Heart right ventricle (tissue), 16 donors: Measurements from ENCODE around the gene BRD4. TPM values are rescaled to one million over a fixed set of nuclear protein-coding genes. Genes with fewer than 3 reads are reported as not detected.

ENCODE experiments used
- ATAC-seq, 8 donors: fragments of 200-7000 bp; cut with Tn5 transposase; one replicate each; pipeline ENCODE4 v1.9.1; 2020; ENCODE audit warnings: mild to moderate bottlenecking in 8 of 8, moderate library complexity in 8 of 8, moderate number of reproducible peaks in 1 of 8
- DNase-seq, 2 donors: peaks; one replicate each; pipeline ENCODE4 v3.0.0-alpha.2; 2020
- H3K27ac ChIP-seq, 10 donors: fragments of 200-600 bp; sonication (generic) in 2 of 10; one replicate each; pipeline versions ENCODE4 v1.5.0 to v1.8.0; 2020 to 2022; ENCODE audit warnings: mild to moderate bottlenecking in 3 of 10
- H3K27me3 ChIP-seq, 7 donors: fragments of 200-600 bp; one replicate each; pipeline ENCODE4 v1.8.0; 2021 to 2022; ENCODE audit warnings: mild to moderate bottlenecking in 2 of 7
- H3K36me3 ChIP-seq, 9 donors: fragments of 200-600 bp; sonication (generic) in 1 of 9; one replicate each; pipeline versions ENCODE4 v1.5.0 to v1.8.0; 2020 to 2022; ENCODE audit warnings: mild to moderate bottlenecking in 2 of 9
- H3K4me1 ChIP-seq, 9 donors: fragments of 200-600 bp; sonication (generic) in 1 of 9; one replicate each; pipeline versions ENCODE4 v1.5.0 to v1.8.0; 2020 to 2022; ENCODE audit warnings: mild to moderate bottlenecking in 4 of 9
- H3K4me3 ChIP-seq, 10 donors: fragments of 200-600 bp; sonication (generic) in 2 of 10; one replicate each; pipeline versions ENCODE4 v1.5.0 to v1.8.0; 2020 to 2022; ENCODE audit warnings: mild to moderate bottlenecking in 7 of 10, moderate library complexity in 2 of 10
- H3K9me3 ChIP-seq, 11 donors: fragments of 200-600 bp in 10 of 11; sonication (generic) in 2 of 11; one replicate each; pipeline versions ENCODE4 v1.5.0 to v1.8.0; 2013 to 2022; ENCODE audit warnings: mild to moderate bottlenecking in 2 of 11, control low read depth in 1 of 11, moderate library complexity in 1 of 11
- CTCF ChIP-seq, 9 donors: fragments of 200-600 bp; sonication (generic) in 2 of 9; IDR thresholded peaks; one replicate each; pipeline versions ENCODE4 v1.5.0 to v1.8.0; 2021 to 2022; ENCODE audit warnings: antibody characterized with exemption in 9 of 9, mild to moderate bottlenecking in 5 of 9, moderate library complexity in 1 of 9
- WGBS, 2 donors: extraction: QIAGEN DNeasy Blood & Tissue Kit; methylation state at CpG; one replicate each; pipeline ENCODE4 v1.1.7; 2013; ENCODE audit warnings: inconsistent platforms in 1 of 2; 5-methylcytosine and 5-hydroxymethylcytosine counted together
- intact Hi-C, 10 donors: fragments of 100-400 bp; cut with DNase I; formaldehyde crosslinking; loops; one replicate each; pipeline versions ENCODE4 v1.11.1 to v1.14.2; 2022
- polyA plus RNA-seq, 2 donors: library from polyadenylated mRNA; stranded (reverse); fragments of 200-250 nt; gene quantifications; one replicate each; pipeline ENCODE4 v1.2.3, GENCODE V29; 2013
- total RNA-seq, 10 donors: library from RNA; stranded (reverse); fragmentation: NEBNext Ultra II Directional in 3 of 10; extraction: Animal tissue kit (Norgen Biotek cat#: 25700) in 3 of 10; gene quantifications; one replicate each; pipeline versions ENCODE4 v1.2.1 to v1.2.4, GENCODE V29; 2021 to 2023
- donor health status: Arrhythmogenic right ventricular cardiomyopathy.
- donor health status: ischemic (EF 13 %, LVEDD 7.1; RV severe dilation, severe dysfunction).
- donor health status: healthy with polysubstance abuse.
- donor health status: DM: no; HTN: yes; CAD: no.
- donor health status: DM: no; HTN: no; CAD: no.
- donor health status: ischemic (EF 25% LVEDD 6.9; RV normal size, moderate dysfunction).
- donor health status: ischemic (EF 25% LVEDD 5.7; RV mildly dilated, moderate dysfunction).
- donor health status: healthy.
- donor health status: DM: yes; HTN: yes; CAD: no.
- donor health status: Ischemic cardiomyopathy.
- donor health status: ischemic (EF 35%, LVEDD 5.7; RV mildly dilated, moderate dysfunction).
- donor health status: nonischemic (EF 11% LVEDD 7.7; RV severe dilation, severe dysfunction).
- donor health status: DM: yes; HTN: yes; CAD: no.
- donor health status: PGD.
- donor health status: ischemic (EF 29% LVEDD 5.4; RV normal size, mild dysfunction).
- donor health status: nonischemic (EF 23%, LVEDD 6.1; RV moderate dilation, normal function).

Gene BRD4
- total and polyA plus RNA-seq, 12 donors: 31.2 to 85.1 (median 53.6) TPM

GRCh38 chr19:15201374-15202023 lies 130.8 kb downstream of the BRD4 start:
- Histone ChIP-seq H3K9me3 (no peaks in the 10 kb centered on the region), H3K27me3 (peaks cover 5 to 60% (median 45%) of the 10 kb centered on the region in 7 donors), H3K27ac (peak overlapping the region in 7 of 10 donors; percentile 17 to 50 (median 31)), H3K36me3 (peaks cover 0 to 4% (median 0%) of the 10 kb centered on the region in 9 donors), H3K4me1 (peaks cover 0 to 25% (median 10%) of the 10 kb centered on the region in 9 donors), H3K4me3 (peak overlapping the region in 7 of 10 donors; percentile 19 to 66 (median 33))
- WGBS, 2 donors: 91 to 92% methylated on average over 18 of the region's 18 CpGs
- ATAC-seq: no peak
- no peak for DNase-seq
- intact Hi-C loops: no loop called here
- TF ChIP-seq CTCF (IDR thresholded peaks at IDR 0.05): no peak

GRCh38 chr19:15200553-15201364 lies 131.6 kb downstream of the BRD4 start, which contains the start of gene NOTCH3:
Gene NOTCH3 (minus strand): TSS chr19:15200995. CDS start chr19:15200905, 90 bp downstream.
- no peaks in the 10 kb centered on the region for H3K9me3 ChIP-seq
- peaks cover 0 to 32% (median 11%) of the 10 kb centered on the region in 9 donors for H3K4me1 ChIP-seq
- peaks cover 5 to 67% (median 50%) of the 10 kb centered on the region in 7 donors for H3K27me3 ChIP-seq
- ATAC-seq: peak in 5 of 8 donors; percentile 9 to 59 (median 20)
- TF ChIP-seq CTCF (IDR thresholded peaks at IDR 0.05): no peak
- 4% methylated on average over 52 to 74 of the region's 74 CpGs for WGBS, 2 donors
- peak within 1 kb of the TSS; percentile 65 to 88 (median 80) for H3K27ac ChIP-seq
- peak within 1 kb of the TSS; percentile 28 to 66 (median 54) for H3K4me3 ChIP-seq
- intact Hi-C loops: no loop called here
- peaks cover 0 to 7% (median 0%) of the 10 kb centered on the region in 9 donors for H3K36me3 ChIP-seq
- peak; percentile 29 to 47 for DNase-seq

- peak overlapping the region; percentile 28 to 66 (median 54) for H3K4me3 ChIP-seq
- peaks cover 0 to 37% (median 12%) of the 10 kb centered on the region in 9 donors for H3K4me1 ChIP-seq
- no peak for TF ChIP-seq CTCF (IDR thresholded peaks at IDR 0.05)
- H3K27ac ChIP-seq: peak overlapping the region; percentile 65 to 88 (median 80)
- H3K9me3 ChIP-seq: no peaks in the 10 kb centered on the region
- no peak for DNase-seq
- WGBS, 2 donors: 5 to 6% methylated on average over 37 to 76 of the region's 82 CpGs
- peak in 3 of 8 donors; percentile 9 to 26 (median 23) for ATAC-seq
- H3K36me3 ChIP-seq: peaks cover 0 to 7% (median 0%) of the 10 kb centered on the region in 9 donors
- intact Hi-C loops: loop anchor here in 1 of 10 donors (5.0 kb wide), 1 partner anchor 52 kb away; no protein-coding TSS in a partner anchor
- H3K27me3 ChIP-seq: peaks cover 5 to 76% (median 58%) of the 10 kb centered on the region in 7 donors
These were observed 132.4 kb downstream of the BRD4 start for GRCh38 chr19:15199661-15200552.
